Measurements from ENCODE around the gene VEGFA.
A peak's percentile ranks its signal among the peaks of the same experiment; 100 is the strongest.

The VEGFA gene

DNA sequence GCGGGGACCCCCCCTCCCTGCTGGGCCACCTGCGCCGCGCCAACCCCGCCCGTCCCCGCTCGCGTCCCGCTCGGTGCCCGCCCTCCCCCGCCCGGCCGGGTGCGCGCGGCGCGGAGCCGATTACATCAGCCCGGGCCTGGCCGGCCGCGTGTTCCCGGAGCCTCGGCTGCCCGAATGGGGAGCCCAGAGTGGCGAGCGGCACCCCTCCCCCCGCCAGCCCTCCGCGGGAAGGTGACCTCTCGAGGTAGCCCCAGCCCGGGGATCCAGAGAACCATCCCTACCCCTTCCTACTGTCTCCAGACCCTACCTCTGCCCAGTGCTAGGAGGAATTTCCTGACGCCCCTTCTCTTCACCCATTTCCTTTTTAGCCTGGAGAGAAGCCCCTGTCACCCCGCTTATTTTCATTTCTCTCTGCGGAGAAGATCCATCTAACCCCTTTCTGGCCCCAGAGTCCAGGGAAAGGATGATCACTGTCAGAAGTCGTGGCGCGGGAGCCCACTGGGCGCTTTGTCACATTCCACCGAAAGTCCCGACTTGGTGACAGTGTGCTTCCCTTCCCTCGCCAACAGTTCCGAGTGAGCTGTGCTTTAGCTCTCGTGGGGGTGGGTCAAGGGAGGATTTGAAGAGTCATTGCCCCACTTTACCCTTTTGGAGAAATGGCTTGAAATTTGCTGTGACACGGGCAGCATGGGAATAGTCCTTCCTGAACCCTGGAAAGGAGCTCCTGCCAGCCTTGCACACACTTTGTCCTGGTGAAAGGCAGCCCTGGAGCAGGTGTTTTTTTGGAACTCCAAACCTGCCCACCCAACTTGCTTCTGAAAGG, 2.1 kb downstream of the VEGFA start:
- TF ChIP-seq, protein P1, sequence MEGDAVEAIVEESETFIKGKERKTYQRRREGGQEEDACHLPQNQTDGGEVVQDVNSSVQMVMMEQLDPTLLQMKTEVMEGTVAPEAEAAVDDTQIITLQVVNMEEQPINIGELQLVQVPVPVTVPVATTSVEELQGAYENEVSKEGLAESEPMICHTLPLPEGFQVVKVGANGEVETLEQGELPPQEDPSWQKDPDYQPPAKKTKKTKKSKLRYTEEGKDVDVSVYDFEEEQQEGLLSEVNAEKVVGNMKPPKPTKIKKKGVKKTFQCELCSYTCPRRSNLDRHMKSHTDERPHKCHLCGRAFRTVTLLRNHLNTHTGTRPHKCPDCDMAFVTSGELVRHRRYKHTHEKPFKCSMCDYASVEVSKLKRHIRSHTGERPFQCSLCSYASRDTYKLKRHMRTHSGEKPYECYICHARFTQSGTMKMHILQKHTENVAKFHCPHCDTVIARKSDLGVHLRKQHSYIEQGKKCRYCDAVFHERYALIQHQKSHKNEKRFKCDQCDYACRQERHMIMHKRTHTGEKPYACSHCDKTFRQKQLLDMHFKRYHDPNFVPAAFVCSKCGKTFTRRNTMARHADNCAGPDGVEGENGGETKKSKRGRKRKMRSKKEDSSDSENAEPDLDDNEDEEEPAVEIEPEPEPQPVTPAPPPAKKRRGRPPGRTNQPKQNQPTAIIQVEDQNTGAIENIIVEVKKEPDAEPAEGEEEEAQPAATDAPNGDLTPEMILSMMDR (IDR thresholded peaks at IDR 0.05; ENCODE audit: low read depth, low read length) = no peak
- peak; percentile 42 for DNase-seq (ENCODE audit: low read depth, low spot score)
- in situ Hi-C loops (cut with HindIII; ENCODE audit: low sequenced_read_pairs) = no loop called here
- peak overlapping the region; percentile 73 for H3K4me3 ChIP-seq (ENCODE audit: low read depth, low read length)

DNA sequence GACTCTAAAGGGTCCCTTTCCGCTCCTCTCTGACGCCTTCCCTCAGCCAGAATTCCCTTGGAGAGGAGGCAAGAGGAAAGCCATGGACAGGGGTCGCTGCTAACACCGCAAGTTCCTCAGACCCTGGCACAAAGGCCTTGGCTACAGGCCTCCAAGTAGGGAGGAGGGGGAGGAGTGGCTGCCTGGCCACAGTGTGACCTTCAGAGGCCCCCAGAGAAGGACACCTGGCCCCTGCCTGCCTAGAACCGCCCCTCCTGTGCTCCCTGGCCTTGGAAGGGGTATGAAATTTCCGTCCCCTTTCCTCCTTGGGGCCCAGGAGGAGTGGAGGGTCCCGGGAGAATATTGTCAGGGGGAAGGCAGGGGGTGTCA, 2.7 kb downstream of the VEGFA start:
- in situ Hi-C loops (cut with HindIII; ENCODE audit: low sequenced_read_pairs) = no loop called here
- H3K4me3 ChIP-seq (ENCODE audit: low read depth, low read length) = peak overlapping the region; percentile 73
- peak; percentile 25 for DNase-seq (ENCODE audit: low read depth, low spot score)
- TF ChIP-seq, protein P1 (IDR thresholded peaks at IDR 0.05; ENCODE audit: low read depth, low read length) = peak; percentile 15

DNA sequence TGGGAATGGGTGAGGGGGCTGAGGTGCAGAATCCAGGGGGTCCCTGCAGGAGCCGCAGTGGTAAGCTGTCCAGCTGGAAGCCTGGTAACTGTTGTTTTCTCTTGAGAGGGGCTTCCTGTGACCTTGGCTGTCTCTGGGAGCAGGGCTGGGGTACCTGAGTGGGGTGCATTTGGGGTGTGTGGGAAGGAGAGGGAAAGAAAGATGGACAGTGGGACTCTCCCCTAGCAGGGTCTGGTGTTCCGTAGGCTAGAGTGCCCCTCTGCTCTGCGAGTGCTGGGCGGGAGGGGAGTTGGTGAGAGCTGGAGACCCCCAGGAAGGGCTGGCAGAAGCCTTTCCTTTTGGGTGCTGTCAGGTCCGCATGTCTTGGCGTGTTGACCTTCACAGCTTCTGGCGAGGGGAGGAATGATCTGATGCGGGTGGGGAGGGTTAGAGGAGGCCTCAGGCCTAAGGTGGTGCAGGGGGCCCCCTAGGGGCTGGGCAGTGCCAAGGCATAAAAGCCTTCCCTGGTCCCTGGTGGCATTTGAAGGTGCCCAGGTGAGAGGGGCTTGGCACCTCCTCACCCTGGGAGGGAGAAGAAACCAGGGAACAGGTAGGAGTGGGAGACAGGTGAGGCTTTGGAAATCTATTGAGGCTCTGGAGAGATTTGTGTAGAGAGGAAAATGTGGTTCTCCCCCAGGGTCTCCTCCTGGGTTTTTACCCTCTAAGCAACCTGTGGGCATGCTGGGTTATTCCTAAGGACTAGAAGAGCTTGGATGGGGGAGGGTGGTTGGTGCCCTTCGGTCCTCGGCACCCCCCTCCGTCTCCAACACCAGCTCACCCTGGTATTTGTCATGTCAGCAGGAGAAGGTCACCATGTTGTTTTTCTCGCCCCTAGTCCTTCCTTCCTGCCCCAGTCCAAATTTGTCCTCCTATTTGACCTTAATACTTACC, 3.3 kb downstream of the VEGFA start:
- in situ Hi-C loops (cut with HindIII; ENCODE audit: low sequenced_read_pairs) = no loop called here
- TF ChIP-seq, protein P1 (IDR thresholded peaks at IDR 0.05; ENCODE audit: low read depth, low read length) = peak; percentile 81
- peak; percentile 17 for DNase-seq (ENCODE audit: low read depth, low spot score)
- peak overlapping the region; percentile 73 for H3K4me3 ChIP-seq (ENCODE audit: low read depth, low read length)

GRCh38 chr6:43773980-43774775, 4.2 kb downstream of the VEGFA start:
- peak overlapping the region; percentile 73 for H3K4me3 ChIP-seq (ENCODE audit: low read depth, low read length)
- in situ Hi-C loops (cut with HindIII; ENCODE audit: low sequenced_read_pairs) = no loop called here
- TF ChIP-seq, protein P1 (IDR thresholded peaks at IDR 0.05; ENCODE audit: low read depth, low read length) = no peak
- no peak for DNase-seq (ENCODE audit: low read depth, low spot score)

- TF ChIP-seq, protein P1 (IDR thresholded peaks at IDR 0.05; ENCODE audit: low read depth, low read length) = peak; percentile 87
- peak overlapping the region; percentile 25 for H3K4me3 ChIP-seq (ENCODE audit: low read depth, low read length)
Measured at GRCh38 chr6:43774776-43775534, 4.9 kb downstream of the VEGFA start.

More at GRCh38 chr6:43774776-43775534, 4.9 kb downstream of the VEGFA start:
- in situ Hi-C loops (cut with HindIII; ENCODE audit: low sequenced_read_pairs) = no loop called here
- peak; percentile 64 for DNase-seq (ENCODE audit: low read depth, low spot score)

All from astrocyte of the spinal cord (primary cell).